A673 (cell line): Measurements from ENCODE around the gene ARHGEF39. TPM values are rescaled to one million over a fixed set of nuclear protein-coding genes. Genes with fewer than 3 reads are reported as not detected.
A peak's percentile ranks its signal among the peaks of the same experiment; 100 is the strongest.

Experiments
- BruUV-seq: library from RNA; stranded (reverse); fragments of 400-500 nt; replicated peaks from 2 replicates; lab custom pipeline; 2021; lab: Mats Ljungman, UMichigan
- CTCF ChIA-PET: fragments of 300-600 bp; sonication (Branson Sonifier 250); formaldehyde crosslinking; loops from one replicate; lab custom pipeline; 2022; ENCODE audit warnings: antibody characterized with exemption; lab: Charles Lee
- POLR2A ChIA-PET: fragments of 300-600 bp; sonication (Branson Sonifier 250); formaldehyde crosslinking; loops from one replicate; lab custom pipeline; 2022; ENCODE audit warnings: antibody characterized with exemption; ENCODE audit not compliant: low non-redundant PET; lab: Charles Lee
- DNase-seq: peaks from one replicate; pipeline ENCODE4 v3.0.0-alpha.2; 2015; ENCODE audit warnings: low spot score
- H3K27ac ChIP-seq: fragments of 200-600 bp; sonication (generic); 2 replicates; pipeline ENCODE4 v1.5.1; 2016; ENCODE audit warnings: mixed run types, low read depth, mild to moderate bottlenecking, mixed read lengths, antibody characterized with exemption, low read length; ENCODE audit not compliant: poor library complexity, severe bottlenecking
- H3K27me3 ChIP-seq: fragments of 200-600 bp; sonication (generic); replicated peaks from 2 replicates; pipeline ENCODE4 v1.6.1; 2017; ENCODE audit warnings: mixed run types, low read depth, mild to moderate bottlenecking, mixed read lengths, antibody characterized with exemption, low read length; ENCODE audit not compliant: insufficient read depth, poor library complexity
- H3K36me3 ChIP-seq: fragments of 200-600 bp; sonication (generic); 2 replicates; pipeline ENCODE4 v1.6.1; 2016; ENCODE audit warnings: mixed run types, mild to moderate bottlenecking, mixed read lengths, antibody characterized with exemption, low read length; ENCODE audit not compliant: insufficient read depth, poor library complexity, severe bottlenecking
- H3K4me1 ChIP-seq: fragments of 200-600 bp; sonication (generic); 2 replicates; pipeline ENCODE4 v1.6.1; 2017; ENCODE audit warnings: mixed run types, mild to moderate bottlenecking, mixed read lengths, antibody characterized with exemption, low read length; ENCODE audit not compliant: insufficient read depth, poor library complexity, severe bottlenecking
- H3K4me3 ChIP-seq: fragments of 200-600 bp; sonication (generic); 2 replicates; pipeline ENCODE4 v1.5.1; 2016; ENCODE audit warnings: low read depth, mixed run types, mild to moderate bottlenecking, mixed read lengths, low read length; ENCODE audit not compliant: poor library complexity, severe bottlenecking
- H3K9me3 ChIP-seq: fragments of 200-600 bp; sonication (generic); 2 replicates; pipeline ENCODE4 v1.6.1; 2016; ENCODE audit warnings: mixed run types, low read depth, mild to moderate bottlenecking, mixed read lengths, antibody characterized with exemption, low read length; ENCODE audit not compliant: poor library complexity, severe bottlenecking
- CTCF ChIP-seq: fragments of 300-800, 200-600 bp; sonication (generic); conservative IDR thresholded peaks from 2 replicates; pipeline ENCODE4 v1.5.1; 2017; ENCODE audit warnings: low read depth, mild to moderate bottlenecking, antibody characterized with exemption, low read length, moderate library complexity, mixed read lengths
- EZH2 ChIP-seq: fragments of 200-600 bp; sonication (generic); IDR thresholded peaks from 2 replicates; pipeline ENCODE4 v1.6.1; 2017; ENCODE audit warnings: borderline replicate concordance, low read depth, mild to moderate bottlenecking, mixed read lengths, antibody characterized with exemption, low read length; ENCODE audit not compliant: poor library complexity, severe bottlenecking
- intact Hi-C: fragments of 100-400 bp; cut with micrococcal nuclease; formaldehyde crosslinking; loops from one replicate; pipeline ENCODE4 v1.10.0; 2022; ENCODE audit not compliant: unreplicated experiment
- total RNA-seq: library from RNA; stranded (reverse); gene quantifications from 2 replicates; pipeline ENCODE4 v1.2.3, GENCODE V29; 2021

Gene ARHGEF39
- total RNA-seq, 1 experiment from 2014 or later = 25.0 TPM

DNA sequence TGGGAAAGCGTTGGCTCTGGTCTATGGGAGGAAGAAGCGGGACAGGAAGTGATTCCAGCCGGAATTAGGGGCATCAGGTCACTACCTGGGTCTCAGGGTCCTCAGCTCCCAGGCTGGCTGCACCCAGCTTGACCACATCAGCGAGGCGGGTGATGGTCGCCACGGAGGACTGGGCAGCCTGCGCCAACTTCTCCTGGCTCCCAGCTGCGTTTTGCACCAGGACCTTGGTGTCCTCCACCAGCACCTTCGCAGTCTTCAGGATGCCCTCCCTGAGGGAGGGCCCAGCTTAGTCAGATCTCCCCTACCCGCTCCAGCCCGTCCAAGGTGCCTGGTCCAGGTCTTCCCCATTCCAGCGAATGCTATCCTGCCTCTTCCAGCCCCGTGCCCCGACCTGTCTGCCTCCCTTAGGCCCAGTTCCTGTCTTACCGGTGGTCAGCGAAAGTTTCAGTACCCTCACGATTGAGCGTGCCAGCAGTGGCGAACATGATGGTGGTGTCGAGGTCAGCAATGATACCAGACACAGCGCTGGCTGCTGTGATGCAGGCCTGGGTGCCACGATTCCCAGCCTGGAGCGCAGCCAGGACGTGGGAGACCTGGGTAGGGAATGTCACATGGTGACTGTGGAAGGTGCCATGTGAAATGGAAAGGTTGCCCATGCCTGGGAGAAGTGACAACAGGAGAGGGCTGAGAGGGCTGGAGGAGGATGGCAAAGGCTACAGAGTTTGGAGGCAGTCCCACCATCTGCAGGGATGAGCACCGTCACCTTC lies 39.1 kb upstream of the ARHGEF39 start:
- H3K4me1 ChIP-seq = no peaks in the 10 kb centered on the region
- no peak overlapping the region for H3K4me3 ChIP-seq
- no peaks in the 10 kb centered on the region for H3K27me3 ChIP-seq
- TSS peak; percentile 39 for BruUV-seq
- peaks cover 96% of the 10 kb centered on the region for H3K36me3 ChIP-seq
- H3K27ac ChIP-seq = no peak overlapping the region
- H3K9me3 ChIP-seq = no peaks in the 10 kb centered on the region
- ChIA-PET CTCF (no interaction called here), POLR2A (no interaction called here)
- intact Hi-C loops = no loop called here
- TF ChIP-seq EZH2 (no peak), CTCF (no peak)
- no peak for DNase-seq

- H3K36me3 ChIP-seq = peaks cover 96% of the 10 kb centered on the region
- DNase-seq = no peak
- CTCF ChIA-PET = no interaction called here
These were observed 37.7 kb upstream of the ARHGEF39 start for GRCh38 chr9:35702696-35703095.

DNA sequence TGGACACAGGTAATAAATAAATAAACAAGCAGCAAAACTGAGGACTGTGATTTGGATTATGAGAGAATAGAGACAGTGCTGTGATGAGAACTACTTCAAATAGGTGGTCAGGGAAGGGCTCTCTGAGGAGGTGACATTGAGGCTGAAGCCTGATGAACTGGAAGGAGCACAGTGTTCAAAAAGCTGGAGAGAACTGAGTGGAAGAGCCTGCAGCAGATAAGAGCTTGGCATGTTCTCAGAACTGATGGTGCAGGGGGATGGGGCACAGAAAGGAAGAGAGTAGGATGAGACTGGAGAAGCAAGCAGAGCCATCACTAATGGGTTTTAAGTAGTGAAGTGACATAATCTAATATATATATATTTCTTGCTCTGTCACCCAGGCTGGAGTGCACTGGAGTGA lies 35.9 kb upstream of the ARHGEF39 start:
- Histone ChIP-seq H3K4me3 (no peak overlapping the region), H3K4me1 (no peaks in the 10 kb centered on the region), H3K9me3 (no peaks in the 10 kb centered on the region), H3K27me3 (no peaks in the 10 kb centered on the region), H3K36me3 (peaks cover 87% of the 10 kb centered on the region), H3K27ac (no peak overlapping the region)
- no peak for DNase-seq
- POLR2A ChIA-PET = no interaction called here
- no TSS peak for BruUV-seq
- CTCF ChIA-PET = no interaction called here
- intact Hi-C loops = no loop called here
- no peak for TF ChIP-seq CTCF
- TF ChIP-seq EZH2 = no peak

More at GRCh38 chr9:35702696-35703095, 37.7 kb upstream of the ARHGEF39 start:
- POLR2A ChIA-PET = no interaction called here
- H3K9me3 ChIP-seq = no peaks in the 10 kb centered on the region
- BruUV-seq = no TSS peak
- no peaks in the 10 kb centered on the region for H3K4me1 ChIP-seq
- no peaks in the 10 kb centered on the region for H3K27me3 ChIP-seq
- intact Hi-C loops = no loop called here
- H3K4me3 ChIP-seq = no peak overlapping the region
- TF ChIP-seq CTCF = no peak
- no peak for TF ChIP-seq EZH2
- H3K27ac ChIP-seq = no peak overlapping the region
